ENCODE measurements around the gene POLR3GL. TPM values are rescaled to one million over a fixed set of nuclear protein-coding genes. Genes with fewer than 3 reads are reported as not detected.

The POLR3GL gene
- total and polyA plus RNA-seq, 10 of the 15 experiments (the other 5 are each of a cell fraction or from before 2014, with no cell fraction given): 12.8 to 47.0 (median 26.6) TPM

DNA sequence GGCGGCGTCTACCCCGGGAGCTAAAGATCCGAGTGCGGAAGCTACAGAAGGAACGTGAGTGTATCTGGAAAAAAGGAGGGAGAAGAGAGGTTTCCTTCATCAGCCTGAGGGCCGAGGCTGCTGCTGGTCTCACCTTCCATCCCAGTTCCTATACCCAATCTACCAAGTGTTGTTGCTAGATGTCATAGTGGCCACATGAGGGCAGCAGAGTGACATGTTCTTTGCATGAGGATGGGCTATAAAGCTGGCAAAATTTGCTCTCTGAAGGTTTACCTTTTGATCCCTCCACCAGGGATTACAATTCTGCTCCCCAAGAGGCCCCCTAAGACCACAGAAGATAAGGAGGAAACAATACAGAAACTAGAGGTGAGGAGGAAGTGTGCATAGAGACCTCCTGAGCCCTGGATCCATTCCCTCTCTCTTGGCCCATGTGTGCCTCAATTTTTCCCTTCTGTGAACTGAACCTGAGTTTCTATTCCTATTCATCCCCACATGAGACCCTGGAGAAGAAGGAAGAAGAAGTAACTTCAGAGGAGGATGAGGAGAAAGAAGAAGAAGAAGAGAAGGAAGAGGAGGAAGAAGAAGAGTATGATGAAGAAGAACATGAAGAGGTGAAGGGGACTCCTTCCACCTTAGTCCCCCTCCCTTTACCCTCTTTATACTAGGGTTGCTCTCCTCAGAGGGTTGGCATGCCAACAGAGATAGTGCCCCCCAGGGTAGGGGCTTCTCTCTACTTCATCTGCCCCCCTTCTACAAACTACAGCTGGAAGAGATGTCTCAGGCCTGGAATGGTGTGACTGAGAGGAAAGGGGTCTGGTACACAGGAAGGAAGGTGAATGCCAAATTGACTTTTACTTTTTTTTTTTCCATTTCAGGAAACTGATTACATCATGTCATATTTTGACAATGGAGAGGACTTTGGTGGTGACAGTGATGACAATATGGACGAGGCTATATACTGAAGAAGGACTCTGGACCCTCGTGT, 13.3 kb downstream of the POLR3GL start (continued):
- TF ChIP-seq NFYB (IDR thresholded peaks at IDR 0.05; ENCODE audit: insufficient read depth, low read depth, low read length): no peak
- TF ChIP-seq, protein P1, sequence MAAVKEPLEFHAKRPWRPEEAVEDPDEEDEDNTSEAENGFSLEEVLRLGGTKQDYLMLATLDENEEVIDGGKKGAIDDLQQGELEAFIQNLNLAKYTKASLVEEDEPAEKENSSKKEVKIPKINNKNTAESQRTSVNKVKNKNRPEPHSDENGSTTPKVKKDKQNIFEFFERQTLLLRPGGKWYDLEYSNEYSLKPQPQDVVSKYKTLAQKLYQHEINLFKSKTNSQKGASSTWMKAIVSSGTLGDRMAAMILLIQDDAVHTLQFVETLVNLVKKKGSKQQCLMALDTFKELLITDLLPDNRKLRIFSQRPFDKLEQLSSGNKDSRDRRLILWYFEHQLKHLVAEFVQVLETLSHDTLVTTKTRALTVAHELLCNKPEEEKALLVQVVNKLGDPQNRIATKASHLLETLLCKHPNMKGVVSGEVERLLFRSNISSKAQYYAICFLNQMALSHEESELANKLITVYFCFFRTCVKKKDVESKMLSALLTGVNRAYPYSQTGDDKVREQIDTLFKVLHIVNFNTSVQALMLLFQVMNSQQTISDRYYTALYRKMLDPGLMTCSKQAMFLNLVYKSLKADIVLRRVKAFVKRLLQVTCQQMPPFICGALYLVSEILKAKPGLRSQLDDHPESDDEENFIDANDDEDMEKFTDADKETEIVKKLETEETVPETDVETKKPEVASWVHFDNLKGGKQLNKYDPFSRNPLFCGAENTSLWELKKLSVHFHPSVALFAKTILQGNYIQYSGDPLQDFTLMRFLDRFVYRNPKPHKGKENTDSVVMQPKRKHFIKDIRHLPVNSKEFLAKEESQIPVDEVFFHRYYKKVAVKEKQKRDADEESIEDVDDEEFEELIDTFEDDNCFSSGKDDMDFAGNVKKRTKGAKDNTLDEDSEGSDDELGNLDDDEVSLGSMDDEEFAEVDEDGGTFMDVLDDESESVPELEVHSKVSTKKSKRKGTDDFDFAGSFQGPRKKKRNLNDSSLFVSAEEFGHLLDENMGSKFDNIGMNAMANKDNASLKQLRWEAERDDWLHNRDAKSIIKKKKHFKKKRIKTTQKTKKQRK (IDR thresholded peaks at IDR 0.05; ENCODE audit: low read depth, low read length): no peak
- TF ChIP-seq, protein P2, sequence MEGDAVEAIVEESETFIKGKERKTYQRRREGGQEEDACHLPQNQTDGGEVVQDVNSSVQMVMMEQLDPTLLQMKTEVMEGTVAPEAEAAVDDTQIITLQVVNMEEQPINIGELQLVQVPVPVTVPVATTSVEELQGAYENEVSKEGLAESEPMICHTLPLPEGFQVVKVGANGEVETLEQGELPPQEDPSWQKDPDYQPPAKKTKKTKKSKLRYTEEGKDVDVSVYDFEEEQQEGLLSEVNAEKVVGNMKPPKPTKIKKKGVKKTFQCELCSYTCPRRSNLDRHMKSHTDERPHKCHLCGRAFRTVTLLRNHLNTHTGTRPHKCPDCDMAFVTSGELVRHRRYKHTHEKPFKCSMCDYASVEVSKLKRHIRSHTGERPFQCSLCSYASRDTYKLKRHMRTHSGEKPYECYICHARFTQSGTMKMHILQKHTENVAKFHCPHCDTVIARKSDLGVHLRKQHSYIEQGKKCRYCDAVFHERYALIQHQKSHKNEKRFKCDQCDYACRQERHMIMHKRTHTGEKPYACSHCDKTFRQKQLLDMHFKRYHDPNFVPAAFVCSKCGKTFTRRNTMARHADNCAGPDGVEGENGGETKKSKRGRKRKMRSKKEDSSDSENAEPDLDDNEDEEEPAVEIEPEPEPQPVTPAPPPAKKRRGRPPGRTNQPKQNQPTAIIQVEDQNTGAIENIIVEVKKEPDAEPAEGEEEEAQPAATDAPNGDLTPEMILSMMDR (IDR thresholded peaks at IDR 0.05 in 2 of 3, conservative IDR thresholded peaks at IDR 0.05 in 1 of 3; ENCODE audit: control insufficient read depth in 2 of 3, extremely low read depth in 1 of 3, insufficient read depth in 1 of 3, low read depth in 3 of 3, low read length in 3 of 3): peak; percentile 74 to 92 (median 86)
- TF ChIP-seq ETV6 (conservative IDR thresholded peaks at IDR 0.05 in 1 of 2, IDR thresholded peaks at IDR 0.05 in 1 of 2; ENCODE audit: borderline replicate concordance in 1 of 2, low read depth in 1 of 2): peak in 1 of 2 experiments; percentile 10; a peak in 1 of 4 replicates
- peak; percentile 39; the same call in 1 of the 2 replicates for TF ChIP-seq NBN (IDR thresholded peaks at IDR 0.05)
- peak; percentile 77; the same call in 1 of the 2 replicates for TF ChIP-seq ATF7 (IDR thresholded peaks at IDR 0.05; ENCODE audit: low read depth)
- TF ChIP-seq STAT1 (conservative IDR thresholded peaks at IDR 0.05): 0 out of 2 replicates have a peak, but pooled peaks have one; percentile 29

Measured in GM12878 (cell line).